PC-3 (cell line): ENCODE results near the gene ANAPC16. TPM values are rescaled to one million over a fixed set of nuclear protein-coding genes. Genes with fewer than 3 reads are reported as not detected.

Experiments used
- ATAC-seq: fragments of 200-7000 bp; cut with Tn5 transposase; 2 replicates; pipeline ENCODE4 v1.9.1; 2020; ENCODE audit warnings: mild to moderate bottlenecking, moderate library complexity
- BruUV-seq: library from RNA; stranded (reverse); fragments of 400-500 nt; replicated peaks from 2 replicates; lab custom pipeline; 2021; lab: Mats Ljungman, UMichigan
- CTCF ChIA-PET: fragments of 300-600 bp; sonication (Branson Sonifier 250); formaldehyde crosslinking; loops from one replicate; lab custom pipeline; 2022; ENCODE audit warnings: antibody characterized with exemption; lab: Charles Lee
- POLR2A ChIA-PET: fragments of 300-600 bp; sonication (Branson Sonifier 250); formaldehyde crosslinking; loops from one replicate; lab custom pipeline; 2022; ENCODE audit warnings: antibody characterized with exemption; ENCODE audit not compliant: unreplicated experiment; lab: Charles Lee
- DNase-seq: peaks from one replicate; pipeline ENCODE4 v3.0.0-alpha.2; 2015
- H2AFZ ChIP-seq: fragments of 300-600 bp; sonication (generic); 2 replicates; pipeline ENCODE4 v1.6.0; 2016; ENCODE audit warnings: antibody characterized with exemption, low read length
- H3F3A ChIP-seq: fragments of 300-600 bp; sonication (generic); one replicate; pipeline ENCODE4 v1.6.0; 2017; ENCODE audit warnings: antibody characterized with exemption, low read length, control low read depth, mild to moderate bottlenecking; ENCODE audit not compliant: unreplicated experiment
- H3K27ac ChIP-seq: fragments of 300-600 bp; sonication (generic); 2 replicates; pipeline ENCODE4 v1.5.1; 2016; ENCODE audit warnings: mild to moderate bottlenecking, low read length
- H3K27me3 ChIP-seq: fragments of 300-600 bp; sonication (generic); 2 replicates; pipeline ENCODE4 v1.6.1; 2016; ENCODE audit warnings: low read length, mixed read lengths
- H3K36me3 ChIP-seq: fragments of 300-600 bp; sonication (generic); 2 replicates; pipeline ENCODE4 v1.6.1; 2016; ENCODE audit warnings: low read depth, mixed run types, low read length, mixed read lengths
- H3K4me1 ChIP-seq: fragments of 300-600 bp; sonication (generic); 2 replicates; pipeline ENCODE4 v1.5.1; 2016; ENCODE audit warnings: low read length; ENCODE audit not compliant: insufficient read depth
- H3K4me2 ChIP-seq: fragments of 300-600 bp; sonication (generic); 2 replicates; pipeline ENCODE4 v1.6.0; 2016; ENCODE audit warnings: low read length
- H3K4me3 ChIP-seq: fragments of 300-600 bp; sonication (generic); 2 replicates; pipeline ENCODE4 v1.5.1; 2016; ENCODE audit warnings: mild to moderate bottlenecking, low read length, mixed read lengths
- H3K79me2 ChIP-seq: fragments of 300-600 bp; sonication (generic); 2 replicates; pipeline ENCODE4 v1.6.1; 2017; ENCODE audit warnings: low read length, mixed read lengths
- H3K9ac ChIP-seq: fragments of 300-600 bp; sonication (generic); 2 replicates; pipeline ENCODE4 v1.6.0; 2016; ENCODE audit warnings: mild to moderate bottlenecking, low read length
- H3K9me2 ChIP-seq: fragments of 300-600 bp; sonication (generic); replicated peaks from 2 replicates; pipeline ENCODE4 v1.6.1; 2016; ENCODE audit warnings: mixed run types, low read length, mixed read lengths
- H3K9me3 ChIP-seq: fragments of 300-600 bp; sonication (generic); 2 replicates; pipeline ENCODE4 v1.6.1; 2016; ENCODE audit warnings: low read length, mixed read lengths
- H4K20me1 ChIP-seq: fragments of 300-600 bp; sonication (generic); 2 replicates; pipeline ENCODE4 v1.6.1; 2016; ENCODE audit warnings: low read length, mixed read lengths
- EZH2 ChIP-seq: fragments of 300-600 bp; sonication (generic); IDR thresholded peaks from one replicate; pipeline ENCODE4 v1.6.1; 2017; ENCODE audit warnings: antibody characterized with exemption, mild to moderate bottlenecking, low read length; ENCODE audit not compliant: unreplicated experiment
- EZH2phosphoT487 ChIP-seq: fragments of 300-600 bp; sonication (generic); IDR thresholded peaks from 2 replicates; pipeline ENCODE4 v1.6.1; 2018; ENCODE audit warnings: mild to moderate bottlenecking, antibody characterized with exemption, low read length, borderline replicate concordance
- intact Hi-C: fragments of 100-400 bp; cut with micrococcal nuclease; formaldehyde crosslinking; loops from 2 replicates; pipeline ENCODE4 v1.9.0; 2023
- total RNA-seq: library from RNA; depleted of rRNA; stranded (reverse); fragments of >200 nt; gene quantifications from 2 replicates; pipeline ENCODE4 v1.2.3, GENCODE V29; 2014
- TF ChIP-seq, protein P1 (sequence below): fragments of 300-600 bp; sonication (generic); conservative IDR thresholded peaks from 2 replicates; pipeline ENCODE4 v1.5.1; 2017; ENCODE audit warnings: antibody characterized with exemption, low read depth, mild to moderate bottlenecking, low read length

The ANAPC16 gene
- total RNA-seq, 1 experiment from 2014 or later, result 23.9 TPM

DNA sequence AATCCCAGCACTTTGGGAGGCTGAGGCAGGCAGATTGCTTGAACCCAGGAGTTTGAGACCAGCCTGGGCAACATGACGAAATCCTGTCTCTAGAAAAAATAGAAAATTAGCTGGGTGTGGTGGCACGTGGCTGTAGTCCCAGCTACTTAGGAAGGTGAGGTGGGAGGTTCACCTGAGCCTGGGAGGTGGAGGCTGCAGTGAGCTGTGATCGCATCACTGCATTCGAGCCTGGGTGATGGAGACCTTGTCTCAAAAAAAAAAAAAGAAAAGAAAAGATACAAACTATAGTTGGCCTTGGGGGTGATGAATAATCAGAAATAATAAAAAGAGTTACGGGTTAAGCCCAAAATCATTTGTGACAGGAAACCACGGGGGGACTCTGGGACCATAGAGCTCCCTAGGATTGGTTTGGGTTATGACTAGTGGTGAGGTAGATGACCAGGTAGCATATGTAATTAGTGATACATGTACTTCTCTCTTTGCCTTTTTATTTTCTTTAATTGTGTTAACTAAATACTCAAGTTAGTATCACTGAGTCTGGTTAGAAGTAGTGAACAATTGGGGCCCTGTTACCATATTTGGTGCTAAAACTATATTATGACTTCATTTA, 10.7 kb downstream of the ANAPC16 start:
- Histone ChIP-seq H3K27ac (no peak overlapping the region), H4K20me1 (no peaks in the 10 kb centered on the region), H3K27me3 (no peaks in the 10 kb centered on the region), H3K9me3 (no peaks in the 10 kb centered on the region), H3K9me2 (no peaks in the 10 kb centered on the region), H3K4me1 (no peaks in the 10 kb centered on the region), H3K9ac (no peak overlapping the region), H3K4me3 (no peak overlapping the region), H3K4me2 (no peak overlapping the region), H3K36me3 (peaks cover 4% of the 10 kb centered on the region; the same call in 1 of the 2 replicates), H3F3A (no peaks in the 10 kb centered on the region), H3K79me2 (peaks cover 14% of the 10 kb centered on the region), H2AFZ (no peak overlapping the region)
- ChIA-PET CTCF (no interaction called here), POLR2A (no interaction called here)
- BruUV-seq, result no TSS peak
- intact Hi-C loops, result no loop called here
- DNase-seq (no peak), ATAC-seq (no peak)
- TF ChIP-seq, protein P1, sequence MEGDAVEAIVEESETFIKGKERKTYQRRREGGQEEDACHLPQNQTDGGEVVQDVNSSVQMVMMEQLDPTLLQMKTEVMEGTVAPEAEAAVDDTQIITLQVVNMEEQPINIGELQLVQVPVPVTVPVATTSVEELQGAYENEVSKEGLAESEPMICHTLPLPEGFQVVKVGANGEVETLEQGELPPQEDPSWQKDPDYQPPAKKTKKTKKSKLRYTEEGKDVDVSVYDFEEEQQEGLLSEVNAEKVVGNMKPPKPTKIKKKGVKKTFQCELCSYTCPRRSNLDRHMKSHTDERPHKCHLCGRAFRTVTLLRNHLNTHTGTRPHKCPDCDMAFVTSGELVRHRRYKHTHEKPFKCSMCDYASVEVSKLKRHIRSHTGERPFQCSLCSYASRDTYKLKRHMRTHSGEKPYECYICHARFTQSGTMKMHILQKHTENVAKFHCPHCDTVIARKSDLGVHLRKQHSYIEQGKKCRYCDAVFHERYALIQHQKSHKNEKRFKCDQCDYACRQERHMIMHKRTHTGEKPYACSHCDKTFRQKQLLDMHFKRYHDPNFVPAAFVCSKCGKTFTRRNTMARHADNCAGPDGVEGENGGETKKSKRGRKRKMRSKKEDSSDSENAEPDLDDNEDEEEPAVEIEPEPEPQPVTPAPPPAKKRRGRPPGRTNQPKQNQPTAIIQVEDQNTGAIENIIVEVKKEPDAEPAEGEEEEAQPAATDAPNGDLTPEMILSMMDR, result no peak
- TF ChIP-seq EZH2phosphoT487, result no peak
- TF ChIP-seq EZH2, result no peak

DNA sequence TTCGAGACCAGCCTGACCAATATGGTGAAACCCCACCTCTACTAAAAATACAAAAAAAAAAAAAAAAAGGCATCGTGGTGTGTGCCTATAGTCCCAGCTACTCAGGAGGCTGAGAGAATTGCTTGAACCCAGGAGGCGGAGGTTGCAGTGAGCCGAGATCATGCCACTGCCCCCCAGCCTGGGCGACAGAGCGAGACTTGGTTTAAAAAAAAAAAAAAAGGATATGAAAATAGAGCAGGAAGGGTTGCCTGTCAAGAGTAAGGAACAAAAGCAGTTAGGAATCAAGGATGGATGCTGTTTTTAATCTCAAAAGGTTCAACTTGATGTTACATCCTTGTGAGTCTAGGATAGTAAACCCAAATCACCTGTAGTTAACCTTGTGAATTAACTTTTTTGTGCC, 12.0 kb downstream of the ANAPC16 start:
- H3F3A ChIP-seq, result no peaks in the 10 kb centered on the region
- H3K27me3 ChIP-seq, result no peaks in the 10 kb centered on the region
- H3K9me2 ChIP-seq, result no peaks in the 10 kb centered on the region
- no peak overlapping the region for H3K9ac ChIP-seq
- intact Hi-C loops, result no loop called here
- TF ChIP-seq EZH2 (no peak), EZH2phosphoT487 (no peak)
- H3K9me3 ChIP-seq, result no peaks in the 10 kb centered on the region
- DNase-seq (no peak), ATAC-seq (no peak)
- CTCF ChIA-PET, result no interaction called here
- POLR2A ChIA-PET, result no interaction called here
- no peak overlapping the region for H3K4me3 ChIP-seq
- H4K20me1 ChIP-seq, result no peaks in the 10 kb centered on the region
- H3K4me1 ChIP-seq, result no peaks in the 10 kb centered on the region
- H2AFZ ChIP-seq, result no peak overlapping the region
- peaks cover 14% of the 10 kb centered on the region for H3K79me2 ChIP-seq
- H3K4me2 ChIP-seq, result no peak overlapping the region
- peaks cover 4% of the 10 kb centered on the region; the same call in 1 of the 2 replicates for H3K36me3 ChIP-seq
- H3K27ac ChIP-seq, result no peak overlapping the region
- BruUV-seq, result no TSS peak

DNA sequence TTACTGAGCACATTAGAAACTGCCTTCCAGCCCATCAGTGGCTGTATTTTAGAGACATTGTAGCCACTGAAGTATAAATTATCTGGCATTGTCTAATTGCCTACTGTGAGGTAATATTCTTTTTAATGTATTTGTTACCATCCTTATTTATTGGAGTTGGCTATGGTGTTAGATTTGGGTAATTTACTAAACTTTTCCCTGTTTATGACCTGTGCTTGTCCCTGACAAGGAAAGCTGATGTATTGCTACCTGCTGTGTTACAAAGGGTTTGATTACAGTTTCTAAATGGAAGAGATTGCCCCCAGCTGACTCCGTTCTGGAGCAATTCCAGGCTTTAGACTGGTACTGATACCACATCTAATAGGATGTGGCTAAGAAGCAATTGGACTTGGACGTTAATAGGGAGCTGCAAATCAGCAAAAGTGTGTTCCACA, 12.5 kb downstream of the ANAPC16 start:
- no TSS peak for BruUV-seq
- H3K9me2 ChIP-seq, result no peaks in the 10 kb centered on the region
- no peaks in the 10 kb centered on the region for H4K20me1 ChIP-seq
- intact Hi-C loops, result no loop called here
- H3K9me3 ChIP-seq, result no peaks in the 10 kb centered on the region
- ATAC-seq, result no peak
- no peak overlapping the region for H2AFZ ChIP-seq
- H3K36me3 ChIP-seq, result peaks cover 4% of the 10 kb centered on the region; the same call in 1 of the 2 replicates
- no peak for DNase-seq
- H3K27me3 ChIP-seq, result no peaks in the 10 kb centered on the region
- no peak overlapping the region for H3K4me3 ChIP-seq
- no peak overlapping the region for H3K4me2 ChIP-seq
- H3F3A ChIP-seq, result no peaks in the 10 kb centered on the region
- no peak overlapping the region for H3K27ac ChIP-seq
- no peaks in the 10 kb centered on the region for H3K4me1 ChIP-seq
- H3K79me2 ChIP-seq, result peaks cover 11% of the 10 kb centered on the region
- no peak for TF ChIP-seq EZH2phosphoT487
- TF ChIP-seq, protein P1, result no peak
- no peak for TF ChIP-seq EZH2
- ChIA-PET POLR2A (no interaction called here), CTCF (no interaction called here)
- no peak overlapping the region for H3K9ac ChIP-seq
